ENCODE data around the gene GRIK3.
A peak's percentile ranks its signal among the peaks of the same experiment; 100 is the strongest.

GRIK3 gene

DNA sequence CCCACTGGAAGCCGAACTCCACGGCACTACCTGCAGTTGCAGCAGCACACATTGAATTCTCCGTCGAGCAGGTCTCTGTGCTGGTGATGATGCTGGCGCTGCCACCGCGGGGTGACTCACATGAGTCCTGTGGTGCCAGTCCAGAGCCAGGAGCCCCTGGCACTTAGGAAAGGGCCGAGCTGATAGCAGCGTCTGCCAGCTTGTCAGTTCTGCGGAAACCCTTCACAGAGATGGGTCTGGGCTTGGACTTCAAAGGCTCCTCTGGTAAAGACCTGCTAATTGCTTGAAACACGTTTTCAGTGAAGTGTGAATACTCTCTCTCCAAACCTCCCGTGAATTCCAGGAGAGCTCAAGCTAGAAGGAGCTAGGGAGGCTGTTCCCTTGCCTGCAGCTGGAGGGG lies 92.2 kb downstream of the GRIK3 start:
- no peak for DNase-seq
- no CpG with 5 or more reads among the region's 12 CpGs for WGBS (ENCODE audit: extremely low coverage, insufficient coverage, insufficient read length)
- Histone ChIP-seq H3K4me1 (ENCODE audit: control insufficient read depth in 1 of 2, insufficient read depth in 2 of 2, low read length in 2 of 2) (no peaks in the 10 kb centered on the region), H2AK5ac (ENCODE audit: low read length) (no peak overlapping the region), H2BK120ac (ENCODE audit: insufficient read depth, low read length, poor library complexity) (no peak overlapping the region), H3K27me3 (ENCODE audit: insufficient read depth, low read length) (no peaks in the 10 kb centered on the region), H3K4me3 (ENCODE audit: low read depth, low read length) (no peak overlapping the region), H3K9me3 (ENCODE audit: insufficient read depth, low read depth, low read length) (no peaks in the 10 kb centered on the region), H2BK5ac (ENCODE audit: low read depth, low read length, poor library complexity) (no peak overlapping the region), H3K9ac (ENCODE audit: low read length) (no peak overlapping the region), H4K8ac (ENCODE audit: low read depth, low read length) (no peak overlapping the region), H2AFZ (ENCODE audit: insufficient read depth, low read length, poor library complexity) (no peak overlapping the region), H4K12ac (ENCODE audit: low read depth, low read length) (no peak overlapping the region), H2BK12ac (ENCODE audit: low read length) (no peak overlapping the region), H4K91ac (ENCODE audit: low read depth, low read length) (no peak overlapping the region), H3K79me2 (ENCODE audit: control insufficient read depth, insufficient read depth, low read length, poor library complexity) (no peaks in the 10 kb centered on the region), H3K27ac (ENCODE audit: low read depth, low read length) (no peak overlapping the region), H3K18ac (ENCODE audit: low read length) (no peak overlapping the region), H3K36me3 (ENCODE audit: control insufficient read depth in 1 of 2, insufficient read depth in 2 of 2, low read length in 2 of 2) (no peaks in the 10 kb centered on the region), H3K4ac (ENCODE audit: low read depth, low read length) (no peak overlapping the region), H3K23ac (ENCODE audit: low read length) (no peak overlapping the region), H3K14ac (ENCODE audit: low read length) (no peak overlapping the region), H3K79me1 (ENCODE audit: low read length) (no peaks in the 10 kb centered on the region), H3K4me2 (ENCODE audit: low read length) (no peak overlapping the region)

- H3K4me3 ChIP-seq (ENCODE audit: low read depth, low read length) = no peak overlapping the region
- no peak overlapping the region for H4K8ac ChIP-seq (ENCODE audit: low read depth, low read length)
- no peaks in the 10 kb centered on the region for H3K79me2 ChIP-seq (ENCODE audit: control insufficient read depth, insufficient read depth, low read length, poor library complexity)
- no peaks in the 10 kb centered on the region for H3K79me1 ChIP-seq (ENCODE audit: low read length)
- H2AFZ ChIP-seq (ENCODE audit: insufficient read depth, low read length, poor library complexity) = no peak overlapping the region
- no peak for DNase-seq
- no peaks in the 10 kb centered on the region for H3K36me3 ChIP-seq (ENCODE audit: control insufficient read depth in 1 of 2, insufficient read depth in 2 of 2, low read length in 2 of 2)
- no peak overlapping the region for H3K23ac ChIP-seq (ENCODE audit: low read length)
- no peak overlapping the region for H4K12ac ChIP-seq (ENCODE audit: low read depth, low read length)
- H3K14ac ChIP-seq (ENCODE audit: low read length) = no peak overlapping the region
- H3K4me1 ChIP-seq (ENCODE audit: control insufficient read depth in 1 of 2, insufficient read depth in 2 of 2, low read length in 2 of 2) = no peaks in the 10 kb centered on the region
- H2BK5ac ChIP-seq (ENCODE audit: low read depth, low read length, poor library complexity) = no peak overlapping the region
- WGBS (ENCODE audit: extremely low coverage, insufficient coverage, insufficient read length) = no CpG with 5 or more reads among the region's 8 CpGs
- no peak overlapping the region for H3K27ac ChIP-seq (ENCODE audit: low read depth, low read length)
- H3K9me3 ChIP-seq (ENCODE audit: insufficient read depth, low read depth, low read length) = no peaks in the 10 kb centered on the region
- no peak overlapping the region for H2BK120ac ChIP-seq (ENCODE audit: insufficient read depth, low read length, poor library complexity)
- H2BK12ac ChIP-seq (ENCODE audit: low read length) = no peak overlapping the region
- H2AK5ac ChIP-seq (ENCODE audit: low read length) = no peak overlapping the region
- no peak overlapping the region for H3K4ac ChIP-seq (ENCODE audit: low read depth, low read length)
- H3K27me3 ChIP-seq (ENCODE audit: insufficient read depth, low read length) = no peaks in the 10 kb centered on the region
- no peak overlapping the region for H3K4me2 ChIP-seq (ENCODE audit: low read length)
- no peak overlapping the region for H3K9ac ChIP-seq (ENCODE audit: low read length)
- no peak overlapping the region for H4K91ac ChIP-seq (ENCODE audit: low read depth, low read length)
- no peak overlapping the region for H3K18ac ChIP-seq (ENCODE audit: low read length)
These were observed 92.9 kb downstream of the GRIK3 start for GRCh38 chr1:36941316-36941978.

GRCh38 chr1:36938819-36939218 lies 95.5 kb downstream of the GRIK3 start:
- no peaks in the 10 kb centered on the region for H3K79me2 ChIP-seq (ENCODE audit: control insufficient read depth, insufficient read depth, low read length, poor library complexity)
- no peaks in the 10 kb centered on the region for H3K36me3 ChIP-seq (ENCODE audit: control insufficient read depth in 1 of 2, insufficient read depth in 2 of 2, low read length in 2 of 2)
- no peak overlapping the region for H2BK12ac ChIP-seq (ENCODE audit: low read length)
- H3K4me2 ChIP-seq (ENCODE audit: low read length) = no peak overlapping the region
- peak; percentile 59 to 62 for DNase-seq
- H3K79me1 ChIP-seq (ENCODE audit: low read length) = no peaks in the 10 kb centered on the region
- no peaks in the 10 kb centered on the region for H3K9me3 ChIP-seq (ENCODE audit: insufficient read depth, low read depth, low read length)
- H3K4me3 ChIP-seq (ENCODE audit: low read depth, low read length) = no peak overlapping the region
- H4K91ac ChIP-seq (ENCODE audit: low read depth, low read length) = no peak overlapping the region
- no peaks in the 10 kb centered on the region for H3K27me3 ChIP-seq (ENCODE audit: insufficient read depth, low read length)
- H3K14ac ChIP-seq (ENCODE audit: low read length) = no peak overlapping the region
- WGBS (ENCODE audit: extremely low coverage, insufficient coverage, insufficient read length) = no CpG with 5 or more reads among the region's 7 CpGs
- H2AFZ ChIP-seq (ENCODE audit: insufficient read depth, low read length, poor library complexity) = no peak overlapping the region
- H2AK5ac ChIP-seq (ENCODE audit: low read length) = no peak overlapping the region
- H4K8ac ChIP-seq (ENCODE audit: low read depth, low read length) = no peak overlapping the region
- no peak overlapping the region for H4K12ac ChIP-seq (ENCODE audit: low read depth, low read length)
- H3K27ac ChIP-seq (ENCODE audit: low read depth, low read length) = no peak overlapping the region
- H3K4me1 ChIP-seq (ENCODE audit: control insufficient read depth in 1 of 2, insufficient read depth in 2 of 2, low read length in 2 of 2) = no peaks in the 10 kb centered on the region
- H3K23ac ChIP-seq (ENCODE audit: low read length) = no peak overlapping the region
- H2BK120ac ChIP-seq (ENCODE audit: insufficient read depth, low read length, poor library complexity) = no peak overlapping the region
- H3K18ac ChIP-seq (ENCODE audit: low read length) = no peak overlapping the region
- no peak overlapping the region for H3K4ac ChIP-seq (ENCODE audit: low read depth, low read length)
- H3K9ac ChIP-seq (ENCODE audit: low read length) = no peak overlapping the region
- no peak overlapping the region for H2BK5ac ChIP-seq (ENCODE audit: low read depth, low read length, poor library complexity)

GRCh38 chr1:36937371-36937770 lies 96.9 kb downstream of the GRIK3 start:
- Histone ChIP-seq H3K27me3 (ENCODE audit: insufficient read depth, low read length) (no peaks in the 10 kb centered on the region), H3K18ac (ENCODE audit: low read length) (no peak overlapping the region), H3K4ac (ENCODE audit: low read depth, low read length) (no peak overlapping the region), H2AK5ac (ENCODE audit: low read length) (no peak overlapping the region), H3K79me1 (ENCODE audit: low read length) (no peaks in the 10 kb centered on the region), H4K8ac (ENCODE audit: low read depth, low read length) (no peak overlapping the region), H4K12ac (ENCODE audit: low read depth, low read length) (no peak overlapping the region), H3K23ac (ENCODE audit: low read length) (no peak overlapping the region), H3K4me2 (ENCODE audit: low read length) (no peak overlapping the region), H3K36me3 (ENCODE audit: control insufficient read depth in 1 of 2, insufficient read depth in 2 of 2, low read length in 2 of 2) (no peaks in the 10 kb centered on the region), H3K9ac (ENCODE audit: low read length) (peak overlapping the region; percentile 51), H3K14ac (ENCODE audit: low read length) (no peak overlapping the region), H3K79me2 (ENCODE audit: control insufficient read depth, insufficient read depth, low read length, poor library complexity) (no peaks in the 10 kb centered on the region), H2BK120ac (ENCODE audit: insufficient read depth, low read length, poor library complexity) (no peak overlapping the region), H2AFZ (ENCODE audit: insufficient read depth, low read length, poor library complexity) (no peak overlapping the region), H2BK5ac (ENCODE audit: low read depth, low read length, poor library complexity) (no peak overlapping the region), H4K91ac (ENCODE audit: low read depth, low read length) (no peak overlapping the region), H3K27ac (ENCODE audit: low read depth, low read length) (no peak overlapping the region), H3K4me1 (ENCODE audit: control insufficient read depth in 1 of 2, insufficient read depth in 2 of 2, low read length in 2 of 2) (no peaks in the 10 kb centered on the region), H3K4me3 (ENCODE audit: low read depth, low read length) (no peak overlapping the region), H3K9me3 (ENCODE audit: insufficient read depth, low read depth, low read length) (no peaks in the 10 kb centered on the region), H2BK12ac (ENCODE audit: low read length) (no peak overlapping the region)
- peak; percentile 64 to 72 for DNase-seq
- no CpG with 5 or more reads among the region's 6 CpGs for WGBS (ENCODE audit: extremely low coverage, insufficient coverage, insufficient read length)
